GM18526 (cell line): ENCODE measurements around the gene PLEKHA5.

Source experiments
- POLR2A ChIP-seq: IDR thresholded peaks from 3 replicates; pipeline ENCODE4 v1.6.1; 2011; ENCODE audit not compliant: insufficient read length; ENCODE audit errors: extremely low read depth

The PLEKHA5 gene

DNA sequence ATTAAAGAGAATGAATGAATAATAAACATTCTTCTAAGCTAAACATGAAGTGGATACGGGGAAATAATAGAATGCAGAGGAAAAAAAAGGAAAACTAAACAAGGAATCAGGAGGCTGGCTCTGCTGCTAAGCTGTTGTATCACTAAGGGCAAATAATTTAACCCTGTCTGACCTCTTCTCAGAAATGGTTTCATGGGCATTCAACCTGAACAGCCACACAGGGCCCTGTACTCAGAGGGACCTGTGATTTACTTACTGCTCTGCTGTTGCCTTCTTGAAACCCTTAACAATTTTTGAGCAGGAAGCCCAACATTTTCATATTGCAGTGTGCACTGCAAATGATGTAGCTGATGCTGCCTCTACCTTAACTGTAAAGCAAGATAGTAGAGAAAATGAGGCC is 14.2 kb upstream of the PLEKHA5 start:
- TF ChIP-seq POLR2A: no peak

GRCh38 chr12:19119440-19119839 is 10.1 kb upstream of the PLEKHA5 start:
- TF ChIP-seq POLR2A: no peak

GRCh38 chr12:19120795-19121194 is 8.7 kb upstream of the PLEKHA5 start:
- no peak for TF ChIP-seq POLR2A

GRCh38 chr12:19121449-19122018 is 8.0 kb upstream of the PLEKHA5 start:
- TF ChIP-seq POLR2A: no peak

GRCh38 chr12:19125325-19125724 is 4.2 kb upstream of the PLEKHA5 start:
- no peak for TF ChIP-seq POLR2A

DNA sequence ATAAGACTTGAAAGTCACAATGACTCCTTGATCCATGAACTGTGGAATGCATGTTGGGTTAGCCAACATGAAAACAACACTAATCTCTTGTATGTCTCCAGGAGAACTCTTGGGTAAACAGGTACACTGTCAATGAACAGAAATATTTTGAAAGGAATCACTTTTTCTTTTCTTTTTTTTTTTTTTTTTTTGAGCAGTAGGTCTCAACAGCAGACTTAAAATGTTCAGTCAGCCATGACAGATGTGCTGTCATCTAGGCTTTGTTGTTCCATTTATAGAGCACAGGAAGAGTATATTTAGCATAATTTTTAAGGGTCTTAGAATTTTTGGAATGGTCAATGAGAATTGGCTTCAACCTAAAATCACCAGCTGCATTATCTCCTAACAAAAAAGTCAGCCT is 2.3 kb upstream of the PLEKHA5 start:
- TF ChIP-seq POLR2A: no peak

- no peak for TF ChIP-seq POLR2A
These were observed 1.0 kb upstream of the PLEKHA5 start for GRCh38 chr12:19128485-19128884.

DNA sequence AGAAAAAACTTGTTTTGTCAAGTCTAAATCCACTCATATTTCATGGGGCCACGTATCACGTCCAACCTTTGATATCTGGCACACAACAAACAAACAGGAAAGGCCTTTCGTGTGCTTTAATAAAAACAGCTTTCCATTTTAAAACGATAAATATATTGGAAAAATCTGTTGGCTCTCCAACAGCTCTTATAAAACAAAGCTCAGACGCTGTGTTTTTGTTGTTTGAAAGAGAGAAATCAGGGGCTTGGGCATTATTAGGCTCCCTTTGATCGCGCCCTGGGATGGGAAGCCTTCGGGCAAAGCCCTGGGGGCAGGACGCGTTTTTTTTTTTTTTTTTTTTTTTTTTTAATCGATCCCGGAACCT is 429 bp upstream of the PLEKHA5 start:
- TF ChIP-seq POLR2A: no peak

DNA sequence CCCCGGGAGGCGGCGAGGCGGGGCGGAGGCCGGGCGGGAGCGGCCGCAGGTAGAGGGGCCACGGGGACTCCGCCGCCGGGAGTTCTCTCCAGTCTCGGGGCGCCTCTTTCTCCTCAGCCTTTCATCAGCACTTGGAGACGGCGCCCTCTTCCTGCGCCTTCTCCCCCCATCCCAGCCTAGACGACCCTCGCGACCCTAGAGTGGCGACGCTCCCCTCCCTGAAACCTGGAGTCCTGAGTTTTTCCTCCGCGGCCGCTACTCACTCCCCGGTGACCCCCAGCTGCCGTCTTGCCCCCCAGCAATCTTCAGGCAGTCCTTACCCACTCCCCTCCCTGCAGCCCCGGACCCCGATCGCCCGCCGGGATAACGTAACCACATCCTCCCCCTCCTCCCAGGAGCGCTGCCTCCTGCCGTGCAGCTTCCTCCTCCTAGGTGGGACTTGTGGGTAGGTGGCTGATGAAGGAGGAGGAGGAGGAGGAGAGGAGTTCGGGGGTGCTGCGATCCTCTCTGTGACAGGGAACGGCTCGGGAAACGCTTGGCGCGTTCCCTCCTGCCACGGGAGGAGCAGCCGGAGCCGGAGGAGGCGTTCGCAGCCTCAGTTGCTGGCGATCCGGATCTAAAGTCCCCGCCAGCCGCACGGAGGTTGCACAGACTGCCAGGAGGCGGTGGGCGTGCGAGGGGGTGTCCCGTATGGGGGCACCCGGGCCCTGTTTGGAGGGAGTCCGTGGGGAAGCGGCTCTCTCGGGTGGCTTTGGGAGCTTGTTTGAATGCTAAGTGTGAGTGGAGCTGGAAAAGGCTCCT is 891 bp downstream of the PLEKHA5 start:
- no peak for TF ChIP-seq POLR2A

GRCh38 chr12:19131025-19131444 is 1.5 kb downstream of the PLEKHA5 start:
- no peak for TF ChIP-seq POLR2A

DNA sequence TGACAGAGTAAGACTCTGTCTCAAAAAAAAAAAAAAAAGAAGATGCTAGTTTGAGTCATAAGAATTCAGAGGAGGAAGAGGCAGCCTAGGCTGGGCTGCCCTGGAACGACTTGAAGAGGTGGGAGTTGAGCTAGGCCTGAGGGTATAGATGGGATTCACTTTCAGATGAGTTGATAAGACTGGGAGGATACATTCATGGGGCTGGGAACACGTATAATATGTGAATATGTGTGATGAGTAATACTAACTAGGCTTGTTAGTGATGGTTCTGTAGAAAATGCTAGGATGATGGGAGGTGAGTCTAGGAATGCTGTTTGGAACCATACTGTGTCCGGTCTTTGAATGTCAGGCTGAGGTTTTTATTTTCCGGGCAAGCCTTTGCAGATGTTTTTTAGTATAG is 9.0 kb downstream of the PLEKHA5 start:
- no peak for TF ChIP-seq POLR2A

DNA sequence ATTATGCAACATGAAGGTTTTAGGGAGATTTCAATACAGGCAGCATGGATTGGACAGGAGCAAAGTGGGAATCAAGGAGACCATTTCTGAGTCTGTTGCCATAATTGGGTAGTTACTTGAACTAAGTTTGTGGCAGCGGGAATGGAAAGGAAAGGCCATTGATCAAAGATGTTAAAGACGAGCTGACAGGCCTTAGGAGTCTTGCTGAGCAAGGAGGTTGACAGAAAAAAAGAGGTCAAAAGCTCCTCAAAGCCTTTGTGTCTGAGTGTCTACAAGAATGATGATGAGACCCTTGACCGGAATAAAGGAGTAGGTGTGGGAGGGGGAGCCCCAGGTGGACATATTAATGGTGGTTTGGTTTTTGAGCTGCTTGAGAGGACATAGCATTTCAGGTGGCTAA is 9.4 kb downstream of the PLEKHA5 start:
- no peak for TF ChIP-seq POLR2A

DNA sequence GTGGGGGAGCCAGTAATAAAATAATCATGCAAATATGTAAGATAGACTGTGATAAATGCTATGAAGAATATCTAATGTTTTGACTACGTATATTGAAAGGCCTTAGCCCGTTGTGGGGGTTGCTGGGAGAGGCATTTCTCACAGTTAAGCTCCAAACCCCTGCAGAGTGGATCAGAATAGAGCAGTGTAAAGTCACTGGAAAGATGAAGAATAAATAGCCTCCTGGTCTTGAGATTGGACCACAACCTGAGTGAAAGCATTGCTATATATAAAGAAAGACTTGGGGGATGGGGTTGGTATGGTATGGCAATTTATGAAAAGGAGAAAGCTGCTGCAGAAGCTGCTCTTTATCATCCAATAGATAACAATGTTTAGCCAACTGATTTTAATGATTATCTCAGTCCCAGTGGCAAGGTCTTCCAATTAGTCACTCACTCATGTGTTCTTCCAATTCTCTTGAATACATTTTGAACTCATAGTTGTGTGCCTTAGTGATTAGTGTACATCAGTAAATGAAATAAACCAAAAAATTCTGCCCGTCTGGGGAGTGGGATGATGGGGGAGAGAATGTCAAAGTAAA is 10.2 kb downstream of the PLEKHA5 start:
- no peak for TF ChIP-seq POLR2A

DNA sequence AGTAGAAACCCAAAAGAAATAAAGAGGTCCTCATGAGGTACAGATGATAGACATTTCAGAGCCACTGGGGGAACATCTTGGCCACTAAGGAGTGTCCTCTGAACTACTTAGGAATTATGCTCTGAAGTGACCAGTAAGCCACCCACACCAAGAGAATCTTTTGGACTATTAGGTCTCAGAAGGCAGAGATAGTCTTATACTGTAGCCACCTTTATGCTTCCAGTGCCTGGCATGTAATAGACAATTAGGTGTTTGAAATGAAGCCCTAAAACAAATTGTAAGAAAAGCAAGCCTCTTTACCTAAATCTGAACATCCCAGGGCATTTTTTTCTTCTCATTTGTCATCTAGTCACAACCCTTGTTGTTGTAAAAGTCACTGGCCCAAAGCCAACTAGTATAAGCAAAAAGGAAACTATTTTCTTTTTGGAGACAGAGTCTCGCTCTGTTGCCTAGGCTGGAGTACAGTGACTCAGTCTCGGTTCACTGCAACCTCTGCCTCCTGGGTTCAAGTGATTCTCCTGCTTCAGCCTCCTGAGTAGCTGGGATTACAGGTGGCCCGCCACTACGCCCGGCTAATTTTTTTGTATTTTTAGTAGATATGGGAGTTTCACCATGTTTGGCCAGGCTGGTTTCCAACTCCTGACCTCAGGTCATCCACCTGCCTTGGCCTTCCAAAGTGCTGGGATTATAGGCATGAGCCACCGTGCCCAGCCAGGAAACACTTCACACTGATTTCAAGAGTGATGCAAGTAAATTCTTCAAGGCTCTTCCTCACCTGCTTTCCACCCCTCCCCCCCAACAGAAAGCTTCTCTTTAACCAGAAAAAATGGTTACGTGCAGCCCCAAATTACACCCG is 11.1 kb downstream of the PLEKHA5 start:
- no peak for TF ChIP-seq POLR2A

GRCh38 chr12:19142499-19142898 is 13.0 kb downstream of the PLEKHA5 start:
- TF ChIP-seq POLR2A: no peak

DNA sequence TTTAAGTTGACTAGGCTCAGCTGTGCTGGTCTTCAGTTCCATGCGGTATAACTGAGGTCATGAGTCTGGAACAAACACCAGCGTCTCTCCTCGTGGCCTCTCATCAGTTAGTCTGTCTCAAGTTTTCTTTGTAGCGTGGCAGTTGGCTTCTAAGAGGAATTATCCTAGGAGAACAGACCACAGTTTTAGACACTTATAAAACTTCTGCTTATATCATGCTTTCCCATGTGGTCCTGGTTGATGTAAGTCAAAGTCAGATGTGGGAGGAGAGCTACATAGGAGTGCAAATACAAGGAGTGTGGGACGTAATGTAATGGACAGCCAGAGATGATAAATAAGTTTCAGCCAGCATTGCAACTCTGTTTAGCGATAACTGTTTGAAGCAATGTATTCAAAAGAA is 14.8 kb downstream of the PLEKHA5 start:
- no peak for TF ChIP-seq POLR2A

DNA sequence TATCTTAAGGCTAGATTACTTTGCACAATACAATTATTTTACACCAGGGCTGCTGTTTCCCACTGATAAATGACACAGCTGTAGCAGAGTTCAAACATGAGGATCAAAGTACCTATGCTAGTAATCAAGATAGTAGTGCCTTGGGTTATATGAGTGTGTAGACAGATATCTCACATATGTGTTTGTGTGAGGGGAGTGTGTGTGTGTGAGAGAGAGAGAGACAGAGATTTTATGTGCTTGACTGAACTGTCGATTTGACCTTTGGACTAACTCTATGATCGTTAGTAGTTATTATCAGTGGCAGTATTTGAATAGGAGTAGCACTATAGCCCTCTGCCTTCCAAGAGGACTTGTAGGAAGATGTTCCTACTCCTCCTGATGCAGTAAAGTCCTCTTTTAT is 15.5 kb downstream of the PLEKHA5 start:
- no peak for TF ChIP-seq POLR2A
